BE2C (cell line): ENCODE measurements around the gene RCL1.

Experiments
- DNase-seq: peaks from one replicate; pipeline ENCODE4 v3.0.0-alpha.2; 2020
- H3K27me3 ChIP-seq: fragments of 250-450 bp; sonication (Bioruptor Pico); 2 replicates; pipeline ENCODE4 v1.5.1; 2020; ENCODE audit warnings: mild to moderate bottlenecking
- H3K36me3 ChIP-seq: fragments of 250-450 bp; sonication (Bioruptor Pico); 2 replicates; pipeline ENCODE4 v1.5.1; 2020; ENCODE audit warnings: mild to moderate bottlenecking
- H3K4me1 ChIP-seq: fragments of 250-450 bp; sonication (Bioruptor Pico); 2 replicates; pipeline ENCODE4 v1.5.1; 2020
- H3K4me3 ChIP-seq: 2 replicates; pipeline ENCODE4 v1.5.1; 2011; ENCODE audit warnings: low read depth, low read length
- H3K9me3 ChIP-seq: fragments of 250-450 bp; sonication (Bioruptor Pico); 2 replicates; pipeline ENCODE4 v1.5.1; 2020
- CTCF ChIP-seq: IDR thresholded peaks from 2 replicates; pipeline ENCODE4 v1.5.1; 2012; ENCODE audit warnings: mild to moderate bottlenecking, low read depth, low read length

The RCL1 gene

GRCh38 chr9:4755026-4755609, 37.6 kb upstream of the RCL1 start:
- no peaks in the 10 kb centered on the region for H3K36me3 ChIP-seq
- H3K4me1 ChIP-seq: no peaks in the 10 kb centered on the region
- no peak for DNase-seq
- H3K9me3 ChIP-seq: no peaks in the 10 kb centered on the region
- H3K27me3 ChIP-seq: peaks cover 5% of the 10 kb centered on the region
- no peak for TF ChIP-seq CTCF
- H3K4me3 ChIP-seq: no peak overlapping the region

- Histone ChIP-seq H3K4me3 (no peak overlapping the region), H3K9me3 (no peaks in the 10 kb centered on the region), H3K36me3 (no peaks in the 10 kb centered on the region), H3K27me3 (peaks cover 6% of the 10 kb centered on the region), H3K4me1 (no peaks in the 10 kb centered on the region)
- no peak for TF ChIP-seq CTCF
- no peak for DNase-seq
Observed at GRCh38 chr9:4756420-4756819, 36.3 kb upstream of the RCL1 start.

- no peak for TF ChIP-seq CTCF
- Histone ChIP-seq H3K27me3 (peaks cover 6% of the 10 kb centered on the region), H3K4me3 (no peak overlapping the region), H3K36me3 (no peaks in the 10 kb centered on the region), H3K4me1 (no peaks in the 10 kb centered on the region), H3K9me3 (no peaks in the 10 kb centered on the region)
- DNase-seq: no peak
Observed at GRCh38 chr9:4760122-4760521, 32.6 kb upstream of the RCL1 start.

GRCh38 chr9:4762108-4762885, 30.4 kb upstream of the RCL1 start:
- TF ChIP-seq CTCF: peak; percentile 85
- Histone ChIP-seq H3K9me3 (no peaks in the 10 kb centered on the region), H3K36me3 (no peaks in the 10 kb centered on the region), H3K4me1 (no peaks in the 10 kb centered on the region), H3K4me3 (no peak overlapping the region), H3K27me3 (peaks cover 6% of the 10 kb centered on the region)
- peak; percentile 66 for DNase-seq

- Histone ChIP-seq H3K36me3 (no peaks in the 10 kb centered on the region), H3K27me3 (peaks cover 6% of the 10 kb centered on the region), H3K4me3 (no peak overlapping the region), H3K9me3 (no peaks in the 10 kb centered on the region), H3K4me1 (no peaks in the 10 kb centered on the region)
- TF ChIP-seq CTCF: no peak
- DNase-seq: no peak
Observed at GRCh38 chr9:4762886-4763541, 29.7 kb upstream of the RCL1 start.

GRCh38 chr9:4764033-4764432, 28.7 kb upstream of the RCL1 start:
- Histone ChIP-seq H3K4me1 (no peaks in the 10 kb centered on the region), H3K9me3 (no peaks in the 10 kb centered on the region), H3K36me3 (no peaks in the 10 kb centered on the region), H3K27me3 (peaks cover 6% of the 10 kb centered on the region), H3K4me3 (no peak overlapping the region)
- DNase-seq: no peak
- no peak for TF ChIP-seq CTCF
